Measurements from ENCODE around the gene PFKL.

Gene PFKL

DNA sequence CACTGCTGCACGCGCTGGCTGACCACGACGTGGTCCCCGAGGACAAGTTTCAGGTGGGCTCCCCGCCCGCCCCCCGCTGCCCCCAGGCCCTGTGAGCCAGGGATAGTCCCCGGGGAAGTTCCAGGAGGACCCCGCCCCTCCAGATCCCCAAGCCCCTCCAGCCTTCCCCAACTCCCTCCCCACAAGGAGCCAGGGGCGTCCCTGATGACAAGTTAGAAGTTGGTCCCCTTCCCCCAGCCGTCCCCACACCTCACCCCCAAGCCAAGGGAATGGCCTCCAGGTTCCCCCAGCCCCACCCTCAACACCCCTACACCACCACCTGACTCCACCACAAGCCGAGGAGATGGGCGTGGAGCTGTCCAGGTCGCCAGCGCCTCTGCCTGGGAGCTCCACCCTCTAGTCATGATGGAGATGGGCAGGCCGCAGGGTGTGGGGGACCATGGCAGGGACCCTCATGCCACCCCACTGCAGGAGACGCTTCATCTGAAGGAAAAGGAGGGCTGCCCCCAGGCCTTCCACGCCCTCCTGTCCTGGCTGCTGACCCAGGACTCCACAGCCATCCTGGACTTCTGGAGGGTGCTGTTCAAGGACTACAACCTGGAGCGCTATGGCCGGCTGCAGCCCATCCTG is 13.7 kb upstream of the PFKL start:
- no peak for DNase-seq
- no peak for TF ChIP-seq GATA1 (IDR thresholded peaks at IDR 0.05; ENCODE audit: low read depth, low read length)

DNA sequence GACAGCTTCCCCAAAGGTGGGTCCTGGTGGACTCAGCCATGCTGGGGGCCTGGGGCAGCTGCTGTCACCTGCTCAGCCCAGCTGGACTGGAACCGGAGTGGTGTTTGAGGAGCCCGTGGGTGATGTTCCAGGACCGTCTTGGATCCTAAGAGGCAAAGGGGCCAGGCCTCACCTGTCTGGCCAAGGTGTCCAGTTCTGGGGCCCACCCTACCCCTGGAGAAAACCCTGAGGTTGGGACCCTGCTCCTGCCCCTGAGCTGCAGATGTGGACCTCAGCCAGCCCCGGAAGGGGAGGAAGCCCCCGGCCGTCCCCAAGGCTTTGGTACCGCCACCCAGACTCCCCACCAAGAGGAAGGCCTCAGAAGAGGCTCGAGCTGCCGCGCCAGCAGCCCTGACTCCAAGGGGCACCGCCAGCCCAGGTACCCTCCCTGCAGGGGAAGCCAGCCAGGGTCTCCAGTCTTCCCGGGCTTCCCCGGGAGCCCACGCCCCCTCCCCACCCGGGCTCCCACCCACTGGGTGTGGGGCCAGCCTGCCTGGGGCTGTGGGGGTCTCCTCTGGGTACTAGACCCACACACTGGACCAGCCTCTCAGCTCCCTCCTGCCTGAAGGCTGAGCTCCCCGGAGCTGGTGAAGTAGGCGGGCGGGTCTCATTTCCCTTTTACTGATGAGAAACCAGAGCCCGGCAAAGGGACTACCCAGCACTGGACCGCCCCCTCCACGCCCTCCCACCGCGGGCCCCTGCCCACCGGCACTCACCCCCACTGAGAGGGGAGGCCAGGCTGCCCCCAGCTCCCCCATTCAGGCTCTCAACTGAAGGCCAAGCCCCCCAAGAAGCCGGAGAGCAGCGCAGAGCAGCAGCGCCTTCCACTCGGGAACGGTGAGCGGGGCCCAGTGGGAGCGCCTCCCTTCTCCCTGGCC is 12.9 kb upstream of the PFKL start:
- DNase-seq = no peak
- no peak for TF ChIP-seq GATA1 (IDR thresholded peaks at IDR 0.05; ENCODE audit: low read depth, low read length)
- TF ChIP-seq POLR2A (IDR thresholded peaks at IDR 0.05; ENCODE audit: low read length) = no peak

DNA sequence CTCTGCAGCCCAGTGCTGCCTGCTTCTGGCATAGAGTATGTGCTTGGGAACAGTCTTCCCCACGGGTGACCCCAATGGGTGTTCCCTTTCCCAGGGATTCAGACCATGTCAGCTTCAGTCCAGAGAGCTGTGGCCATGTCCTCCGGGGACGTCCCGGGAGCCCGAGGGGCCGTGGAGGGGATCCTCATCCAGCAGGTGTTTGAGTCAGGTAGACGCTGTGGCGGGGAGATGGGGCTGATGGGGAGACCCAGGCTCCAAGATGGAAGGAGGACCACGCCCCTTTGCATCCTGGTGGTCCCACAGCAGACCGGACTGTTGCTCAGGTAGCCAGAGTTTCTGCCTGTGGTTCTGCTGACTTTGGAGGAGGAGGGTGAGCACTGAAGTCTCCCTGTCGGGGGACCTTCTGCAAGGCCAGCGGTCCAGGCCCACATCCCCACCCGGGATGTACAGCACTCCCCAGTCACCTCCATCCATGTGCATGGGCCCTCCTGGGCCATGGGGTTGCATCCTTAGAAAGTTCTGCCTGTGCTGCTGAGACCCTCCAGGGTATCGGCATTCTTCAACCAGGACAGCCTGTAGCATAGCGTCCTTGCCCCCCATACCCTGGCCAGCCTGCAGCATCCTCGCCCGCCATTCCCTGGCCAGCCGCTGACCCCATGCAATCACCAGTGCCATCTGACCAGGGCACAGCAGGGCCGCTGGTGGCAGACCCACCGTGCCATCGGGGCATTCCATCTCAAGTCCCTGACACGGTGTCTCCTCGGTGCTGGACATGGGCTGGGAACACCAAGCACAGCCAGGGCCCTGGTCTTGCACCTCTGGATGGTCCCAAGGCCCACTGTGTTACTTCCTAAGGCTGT is 11.4 kb upstream of the PFKL start:
- no peak for DNase-seq

DNA sequence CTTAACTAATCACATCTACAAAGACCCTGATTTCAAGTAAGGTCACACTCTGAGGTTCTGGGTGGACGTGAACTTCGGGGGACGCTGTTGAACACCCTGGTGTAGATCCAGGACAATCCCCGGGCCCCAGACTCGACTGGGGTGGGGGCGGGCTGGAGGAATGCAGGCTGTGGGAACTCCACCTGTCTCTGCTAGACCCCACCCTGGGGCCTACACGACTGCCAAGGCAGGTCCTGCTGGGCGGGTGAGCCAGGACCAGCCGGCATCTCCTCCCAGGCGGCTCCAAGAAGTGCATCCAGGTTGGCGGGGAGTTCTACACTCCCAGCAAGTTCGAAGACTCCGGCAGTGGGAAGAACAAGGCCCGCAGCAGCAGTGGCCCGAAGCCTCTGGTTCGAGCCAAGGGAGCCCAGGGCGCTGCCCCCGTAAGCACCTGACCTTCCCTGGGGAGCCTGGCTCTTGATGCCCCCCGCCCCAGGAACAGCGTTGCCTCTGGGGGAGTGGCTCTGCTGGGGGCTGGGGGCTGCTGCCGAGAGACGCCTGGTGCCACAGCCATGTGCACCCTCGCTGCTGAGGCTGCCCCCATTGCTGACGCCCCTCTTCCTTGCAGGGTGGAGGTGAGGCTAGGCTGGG is 10.4 kb upstream of the PFKL start:
- TF ChIP-seq POLR2A (IDR thresholded peaks at IDR 0.05; ENCODE audit: low read length) = no peak
- no peak for TF ChIP-seq GATA1 (IDR thresholded peaks at IDR 0.05; ENCODE audit: low read depth, low read length)
- DNase-seq = no peak

More for the DNA sequence above, 11.4 kb upstream of the PFKL start:
- no peak for TF ChIP-seq POLR2A (IDR thresholded peaks at IDR 0.05; ENCODE audit: low read length)
- no peak for TF ChIP-seq GATA1 (IDR thresholded peaks at IDR 0.05; ENCODE audit: low read depth, low read length)

DNA sequence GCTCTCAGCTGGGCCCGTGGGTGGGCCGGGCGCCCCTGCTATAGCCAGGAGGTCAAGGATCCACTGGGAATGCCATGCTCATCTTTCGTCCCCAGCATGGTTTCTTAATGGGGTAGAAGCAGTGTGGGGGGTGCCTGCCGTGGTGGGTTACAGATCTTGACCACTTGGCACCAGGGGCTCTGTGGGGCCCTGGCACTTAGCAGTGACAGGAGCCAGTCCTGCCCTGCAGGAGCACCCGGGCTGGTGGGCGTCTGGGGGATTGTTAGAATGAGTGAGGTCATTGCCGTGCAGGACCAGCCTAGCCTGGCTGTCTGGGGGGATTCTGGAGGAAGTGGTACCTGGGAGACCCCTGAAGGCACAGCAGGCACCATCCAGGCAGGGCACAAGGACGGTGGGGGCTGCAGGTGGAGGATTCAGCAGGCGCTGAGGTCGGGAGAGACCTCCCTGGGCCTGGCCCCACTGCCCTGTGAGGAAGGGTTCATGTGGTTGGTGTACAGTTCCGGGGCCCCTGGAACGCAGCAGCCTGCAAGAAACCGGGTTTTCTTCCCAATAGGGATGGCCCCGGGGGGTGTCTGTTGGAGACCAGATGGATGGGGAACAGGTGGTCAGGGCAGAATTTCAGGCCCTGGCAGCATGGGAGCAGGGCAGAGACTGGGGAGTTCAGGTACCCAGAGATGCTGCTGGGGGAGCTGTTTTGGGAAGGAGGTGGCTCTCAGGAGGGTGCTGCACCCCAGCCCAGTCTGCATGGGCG is 9.4 kb upstream of the PFKL start:
- TF ChIP-seq GATA1 (IDR thresholded peaks at IDR 0.05; ENCODE audit: low read depth, low read length) (no peak), POLR2A (IDR thresholded peaks at IDR 0.05; ENCODE audit: low read length) (no peak)

DNA sequence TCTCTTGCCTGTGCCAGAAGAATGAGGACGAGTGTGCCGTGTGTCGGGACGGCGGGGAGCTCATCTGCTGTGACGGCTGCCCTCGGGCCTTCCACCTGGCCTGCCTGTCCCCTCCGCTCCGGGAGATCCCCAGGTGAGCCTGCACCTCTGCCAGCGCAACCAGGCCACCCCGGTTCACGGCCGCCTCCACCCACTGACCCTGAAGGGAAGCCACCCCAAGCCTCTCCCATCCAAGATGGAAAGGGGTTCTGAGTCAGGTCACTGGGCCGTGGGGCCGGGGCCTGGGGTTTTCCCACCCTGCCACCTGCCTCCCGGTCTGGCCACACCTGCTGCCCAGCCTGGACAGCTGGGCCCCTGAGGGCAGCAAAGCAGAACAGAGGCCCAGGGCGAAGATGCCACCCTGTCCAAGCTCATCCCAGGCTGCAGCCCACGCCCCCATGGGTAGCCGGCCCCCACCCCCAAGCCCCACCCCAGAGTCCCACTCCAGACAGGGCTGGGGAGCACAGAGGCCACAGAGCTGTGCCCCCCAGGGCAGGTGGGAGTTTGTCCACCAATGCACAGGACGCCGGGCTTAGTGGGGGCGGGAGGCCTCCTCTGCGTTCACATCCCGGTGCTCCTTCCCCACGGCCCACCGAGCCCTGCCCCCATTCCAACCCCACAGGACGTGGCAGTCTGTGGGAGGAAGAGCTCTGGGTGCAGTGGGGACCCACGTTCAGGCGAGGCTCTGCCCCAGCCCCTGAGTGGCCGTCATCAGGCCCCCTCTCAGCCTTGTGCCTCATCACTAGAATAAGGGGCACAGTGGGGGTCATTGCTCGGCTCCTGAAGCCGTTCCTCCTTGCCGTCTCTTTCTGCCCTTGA is 8.5 kb upstream of the PFKL start:
- TF ChIP-seq POLR2A (IDR thresholded peaks at IDR 0.05; ENCODE audit: low read length) (no peak), GATA1 (IDR thresholded peaks at IDR 0.05; ENCODE audit: low read depth, low read length) (no peak)
- DNase-seq = no peak

More for the DNA sequence above, 9.4 kb upstream of the PFKL start:
- DNase-seq = no peak

DNA sequence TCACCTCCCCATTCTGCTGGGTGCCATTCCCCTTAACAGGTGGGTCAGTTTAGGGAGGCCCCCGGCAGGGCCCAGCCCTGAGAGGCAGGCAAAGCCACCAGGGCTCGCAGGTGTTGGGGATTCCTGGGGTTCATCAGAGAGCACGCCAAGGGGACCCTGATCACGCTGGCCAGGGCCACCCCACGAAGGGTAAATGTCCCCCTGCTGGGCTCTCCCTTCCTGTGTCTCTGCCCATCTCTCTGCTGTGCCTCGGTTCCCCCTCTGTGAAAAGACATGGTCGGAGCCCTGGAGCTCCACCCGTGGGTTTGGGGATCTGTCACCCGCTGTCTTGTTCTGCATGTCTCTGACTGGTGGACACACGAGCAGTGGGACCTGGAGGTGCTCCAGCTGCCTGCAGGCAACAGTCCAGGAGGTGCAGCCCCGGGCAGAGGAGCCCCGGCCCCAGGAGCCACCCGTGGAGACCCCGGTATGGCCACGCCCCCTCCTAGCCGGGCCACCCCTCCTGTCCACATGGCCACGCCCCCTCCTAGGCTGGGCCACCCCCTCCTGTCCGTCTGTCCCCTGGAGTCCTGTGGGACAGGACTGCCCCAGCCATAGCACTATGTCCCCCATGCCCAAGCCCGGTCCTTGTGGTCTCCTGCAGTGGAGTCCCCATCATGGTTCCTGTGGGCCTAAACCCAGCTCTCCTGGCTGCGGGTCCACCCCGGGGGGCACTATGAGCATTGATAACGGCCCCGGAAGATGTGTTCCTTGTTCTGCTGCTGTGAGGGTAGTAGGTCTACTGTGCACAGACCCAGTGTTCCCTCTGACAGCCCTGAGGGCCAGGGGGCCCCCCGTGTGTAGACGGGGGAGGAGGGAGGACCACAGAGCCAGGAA is 7.7 kb upstream of the PFKL start:
- TF ChIP-seq POLR2A (IDR thresholded peaks at IDR 0.05; ENCODE audit: low read length) (no peak), GATA1 (IDR thresholded peaks at IDR 0.05; ENCODE audit: low read depth, low read length) (no peak)
- no peak for DNase-seq

DNA sequence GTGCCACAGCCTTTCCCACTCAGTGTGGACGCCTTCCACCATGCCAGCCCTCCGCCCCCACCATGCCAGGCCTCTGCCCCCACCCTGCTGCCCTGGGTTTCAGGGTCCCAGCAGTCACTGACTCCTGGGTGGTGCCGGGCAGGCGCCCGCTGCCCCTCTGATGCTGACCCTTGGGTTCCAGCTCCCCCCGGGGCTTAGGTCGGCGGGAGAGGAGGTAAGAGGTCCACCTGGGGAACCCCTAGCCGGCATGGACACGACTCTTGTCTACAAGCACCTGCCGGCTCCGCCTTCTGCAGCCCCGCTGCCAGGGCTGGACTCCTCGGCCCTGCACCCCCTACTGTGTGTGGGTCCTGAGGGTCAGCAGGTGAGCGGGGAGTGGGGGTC is 7.0 kb upstream of the PFKL start:
- no peak for TF ChIP-seq POLR2A (IDR thresholded peaks at IDR 0.05; ENCODE audit: low read length)
- TF ChIP-seq GATA1 (IDR thresholded peaks at IDR 0.05; ENCODE audit: low read depth, low read length) = no peak
- DNase-seq = no peak

DNA sequence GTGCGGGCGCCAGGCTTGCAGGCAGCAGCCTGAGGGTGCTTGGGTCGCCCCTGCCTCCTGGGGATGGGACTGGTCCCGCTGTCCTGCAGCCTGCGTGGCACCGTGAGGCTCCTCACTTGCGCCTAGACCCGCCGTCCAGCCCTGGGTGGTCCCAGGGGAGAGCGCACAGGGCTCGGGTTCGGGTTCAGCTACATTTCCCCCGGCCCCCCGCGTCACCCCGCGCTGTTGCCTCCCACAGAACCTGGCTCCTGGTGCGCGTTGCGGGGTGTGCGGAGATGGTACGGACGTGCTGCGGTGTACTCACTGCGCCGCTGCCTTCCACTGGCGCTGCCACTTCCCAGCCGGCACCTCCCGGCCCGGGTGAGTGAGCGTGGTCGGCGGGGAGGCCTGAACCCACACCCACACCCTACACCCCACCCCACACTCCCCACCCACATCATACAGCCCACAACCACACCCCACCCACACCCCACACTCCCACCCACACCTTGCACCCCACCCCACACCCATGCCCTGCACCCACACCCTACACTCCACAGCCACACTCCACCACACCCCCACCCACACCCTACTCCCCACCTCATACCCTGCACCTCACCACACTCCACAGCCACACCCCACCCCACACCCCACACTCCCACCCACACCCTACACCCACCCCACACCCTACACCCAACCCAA is 6.2 kb upstream of the PFKL start:
- TF ChIP-seq GATA1 (IDR thresholded peaks at IDR 0.05; ENCODE audit: low read depth, low read length) = no peak
- TF ChIP-seq POLR2A (IDR thresholded peaks at IDR 0.05; ENCODE audit: low read length) = no peak
- no peak for DNase-seq

DNA sequence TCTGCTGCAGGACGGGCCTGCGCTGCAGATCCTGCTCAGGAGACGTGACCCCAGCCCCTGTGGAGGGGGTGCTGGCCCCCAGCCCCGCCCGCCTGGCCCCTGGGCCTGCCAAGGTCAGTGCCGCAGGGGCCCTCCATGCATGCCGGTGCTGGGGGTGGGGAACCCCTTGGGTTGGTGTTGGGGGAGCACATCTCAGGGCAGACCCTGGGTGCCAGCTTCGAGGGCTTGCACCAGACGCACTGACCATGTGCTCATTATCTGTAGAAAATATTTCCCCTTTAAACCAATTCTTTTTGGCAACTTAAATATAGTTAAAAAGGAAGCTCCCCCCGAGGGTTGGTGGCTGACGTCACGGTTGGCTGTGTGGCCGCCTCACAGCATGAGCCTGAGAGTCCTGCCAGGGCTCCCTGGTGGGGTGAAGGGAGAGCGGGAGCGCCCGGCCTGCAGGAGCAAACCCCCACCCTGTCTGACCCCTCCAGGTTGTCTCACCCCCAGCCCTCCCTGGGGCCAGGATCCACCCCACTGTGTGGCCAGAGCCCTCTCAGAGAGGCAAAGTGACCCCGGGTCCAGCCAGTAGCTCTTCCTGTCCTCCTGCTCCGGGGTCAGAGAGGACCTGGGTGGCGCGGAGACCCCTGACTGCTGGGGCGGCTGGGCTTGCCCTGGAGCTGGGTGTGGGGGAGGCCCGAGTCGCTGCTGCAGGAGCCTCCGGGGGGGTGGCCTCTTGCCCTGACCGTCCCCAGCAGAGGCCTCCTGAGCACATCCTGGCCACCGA is 5.3 kb upstream of the PFKL start:
- no peak for DNase-seq
- TF ChIP-seq GATA1 (IDR thresholded peaks at IDR 0.05; ENCODE audit: low read depth, low read length) = no peak
- no peak for TF ChIP-seq POLR2A (IDR thresholded peaks at IDR 0.05; ENCODE audit: low read length)

Measured in erythroblast (primary cell).